ENCODE measurements around the gene MTR.

- TF ChIP-seq EZH2 (IDR thresholded peaks at IDR 0.05; ENCODE audit: insufficient read depth, poor library complexity, severe bottlenecking) (no peak), EZH2phosphoT487 (IDR thresholded peaks at IDR 0.05; ENCODE audit: insufficient read depth, low read depth) (no peak)
Observed at GRCh38 chr1:236862219-236862591, 67.1 kb downstream of the MTR start.
